ACC112 (cell line): ENCODE results near the gene ADAMTS5.

ENCODE experiments used
- H2AFZ ChIP-seq: fragments of 200-600 bp; sonication (generic); one replicate; pipeline ENCODE4 v1.6.0; 2017; ENCODE audit warnings: antibody characterized with exemption, low read length; ENCODE audit not compliant: unreplicated experiment
- H3K27ac ChIP-seq: fragments of 200-600 bp; sonication (generic); 2 replicates; pipeline ENCODE4 v1.5.1; 2014; ENCODE audit warnings: low read depth, mild to moderate bottlenecking, antibody characterized with exemption, low read length, moderate library complexity
- H3K27me3 ChIP-seq: fragments of 200-600 bp; sonication (generic); 2 replicates; pipeline ENCODE4 v1.6.1; 2014; ENCODE audit warnings: mild to moderate bottlenecking, antibody characterized with exemption, low read length, moderate library complexity, mixed read lengths; ENCODE audit not compliant: insufficient read depth
- H3K36me3 ChIP-seq: fragments of 200-600 bp; sonication (generic); 2 replicates; pipeline ENCODE4 v1.6.1; 2016; ENCODE audit warnings: mild to moderate bottlenecking, antibody characterized with exemption, low read length, moderate library complexity, mixed read lengths; ENCODE audit not compliant: insufficient read depth
- H3K4me1 ChIP-seq: fragments of 200-600 bp; sonication (generic); one replicate; pipeline ENCODE4 v1.6.1; 2016; ENCODE audit warnings: low read length, mixed read lengths; ENCODE audit not compliant: insufficient read depth, unreplicated experiment, control insufficient read depth
- H3K4me3 ChIP-seq: fragments of 200-600 bp; sonication (generic); 2 replicates; pipeline ENCODE4 v1.5.1; 2014; ENCODE audit warnings: mild to moderate bottlenecking, low read depth, low read length
- H3K79me2 ChIP-seq: fragments of 200-600 bp; sonication (generic); one replicate; pipeline ENCODE4 v1.6.0; 2016; ENCODE audit warnings: low read length; ENCODE audit not compliant: control insufficient read depth, unreplicated experiment, insufficient read depth

Gene ADAMTS5

GRCh38 chr21:26925122-26925521, 41.8 kb downstream of the ADAMTS5 start:
- peaks cover 3% of the 10 kb centered on the region; the same call in 1 of the 2 replicates for H3K36me3 ChIP-seq
- no peak overlapping the region for H3K4me3 ChIP-seq
- H3K27me3 ChIP-seq, result no peaks in the 10 kb centered on the region
- no peak overlapping the region for H2AFZ ChIP-seq
- no peak overlapping the region for H3K27ac ChIP-seq
- H3K4me1 ChIP-seq, result no peaks in the 10 kb centered on the region
- H3K79me2 ChIP-seq, result no peaks in the 10 kb centered on the region

- H3K4me3 ChIP-seq, result no peak overlapping the region
- no peak overlapping the region for H3K27ac ChIP-seq
- no peaks in the 10 kb centered on the region for H3K79me2 ChIP-seq
- peaks cover 3% of the 10 kb centered on the region; the same call in 1 of the 2 replicates for H3K36me3 ChIP-seq
- H3K27me3 ChIP-seq, result no peaks in the 10 kb centered on the region
- H2AFZ ChIP-seq, result no peak overlapping the region
- H3K4me1 ChIP-seq, result no peaks in the 10 kb centered on the region
Measured at GRCh38 chr21:26923986-26924385, 42.9 kb downstream of the ADAMTS5 start.

GRCh38 chr21:26920055-26920454, 46.8 kb downstream of the ADAMTS5 start:
- Histone ChIP-seq H3K27me3 (no peaks in the 10 kb centered on the region), H3K4me3 (no peak overlapping the region), H3K4me1 (no peaks in the 10 kb centered on the region), H3K36me3 (no peaks in the 10 kb centered on the region; the same call in 1 of the 2 replicates), H3K27ac (no peak overlapping the region), H3K79me2 (no peaks in the 10 kb centered on the region), H2AFZ (no peak overlapping the region)

GRCh38 chr21:26918323-26919079, 48.4 kb downstream of the ADAMTS5 start:
- no peaks in the 10 kb centered on the region for H3K4me1 ChIP-seq
- H3K36me3 ChIP-seq, result no peaks in the 10 kb centered on the region; the same call in 1 of the 2 replicates
- no peaks in the 10 kb centered on the region for H3K79me2 ChIP-seq
- no peak overlapping the region for H3K27ac ChIP-seq
- no peaks in the 10 kb centered on the region for H3K27me3 ChIP-seq
- no peak overlapping the region for H3K4me3 ChIP-seq
- no peak overlapping the region for H2AFZ ChIP-seq

- no peaks in the 10 kb centered on the region for H3K27me3 ChIP-seq
- H3K36me3 ChIP-seq, result no peaks in the 10 kb centered on the region
- H3K27ac ChIP-seq, result no peak overlapping the region
- H3K4me1 ChIP-seq, result no peaks in the 10 kb centered on the region
- H3K4me3 ChIP-seq, result no peak overlapping the region
- no peaks in the 10 kb centered on the region for H3K79me2 ChIP-seq
- no peak overlapping the region for H2AFZ ChIP-seq
Measured at GRCh38 chr21:26916799-26917198, 50.1 kb downstream of the ADAMTS5 start.

GRCh38 chr21:26914557-26914956, 52.3 kb downstream of the ADAMTS5 start:
- Histone ChIP-seq H3K4me1 (no peaks in the 10 kb centered on the region), H2AFZ (no peak overlapping the region), H3K36me3 (no peaks in the 10 kb centered on the region), H3K27ac (no peak overlapping the region), H3K79me2 (no peaks in the 10 kb centered on the region), H3K27me3 (no peaks in the 10 kb centered on the region), H3K4me3 (no peak overlapping the region)

GRCh38 chr21:26912466-26912865, 54.4 kb downstream of the ADAMTS5 start:
- H3K36me3 ChIP-seq, result no peaks in the 10 kb centered on the region
- H3K27me3 ChIP-seq, result no peaks in the 10 kb centered on the region
- H3K79me2 ChIP-seq, result no peaks in the 10 kb centered on the region
- H2AFZ ChIP-seq, result no peak overlapping the region
- H3K4me1 ChIP-seq, result no peaks in the 10 kb centered on the region
- H3K4me3 ChIP-seq, result no peak overlapping the region
- no peak overlapping the region for H3K27ac ChIP-seq

- H3K4me3 ChIP-seq, result no peak overlapping the region
- H3K4me1 ChIP-seq, result no peaks in the 10 kb centered on the region
- no peaks in the 10 kb centered on the region for H3K27me3 ChIP-seq
- H3K36me3 ChIP-seq, result no peaks in the 10 kb centered on the region
- H2AFZ ChIP-seq, result no peak overlapping the region
- no peaks in the 10 kb centered on the region for H3K79me2 ChIP-seq
- H3K27ac ChIP-seq, result no peak overlapping the region
Measured at GRCh38 chr21:26909972-26910371, 56.9 kb downstream of the ADAMTS5 start.

- Histone ChIP-seq H3K36me3 (no peaks in the 10 kb centered on the region), H3K4me3 (no peak overlapping the region), H3K27me3 (no peaks in the 10 kb centered on the region), H3K4me1 (no peaks in the 10 kb centered on the region), H3K27ac (no peak overlapping the region), H2AFZ (no peak overlapping the region), H3K79me2 (no peaks in the 10 kb centered on the region)
Measured at GRCh38 chr21:26900980-26901379, 65.9 kb downstream of the ADAMTS5 start.

GRCh38 chr21:26892151-26892550, 74.7 kb downstream of the ADAMTS5 start:
- Histone ChIP-seq H3K4me1 (no peaks in the 10 kb centered on the region), H3K27me3 (no peaks in the 10 kb centered on the region), H3K36me3 (no peaks in the 10 kb centered on the region), H2AFZ (no peak overlapping the region), H3K27ac (no peak overlapping the region), H3K4me3 (no peak overlapping the region), H3K79me2 (no peaks in the 10 kb centered on the region)

GRCh38 chr21:26888931-26889330, 78.0 kb downstream of the ADAMTS5 start:
- H3K36me3 ChIP-seq, result no peaks in the 10 kb centered on the region
- H3K4me3 ChIP-seq, result no peak overlapping the region
- H3K79me2 ChIP-seq, result no peaks in the 10 kb centered on the region
- H2AFZ ChIP-seq, result no peak overlapping the region
- H3K4me1 ChIP-seq, result peaks cover under 1% of the 10 kb centered on the region
- no peaks in the 10 kb centered on the region for H3K27me3 ChIP-seq
- no peak overlapping the region for H3K27ac ChIP-seq
